NCI-H2227 (cell line): ENCODE results near the gene TGIF2LY.
"Not testable (repeated sequence)": the region's sequence is repeated elsewhere in the genome, so short reads cannot be mapped to it uniquely, and the experiment has no call there.

Source experiments
- DNase-seq: peaks from one replicate; lab custom pipeline; 2025; ENCODE audit not compliant: unreplicated experiment; lab: John Stamatoyannopoulos, UW

TGIF2LY gene

GRCh38 chrY:3578767-3579166 is at the start of gene TGIF2LY:
Gene TGIF2LY (plus strand): TSS chrY:3579067. CDS start chrY:3579245, 178 bp downstream.
- not testable (repeated sequence) for DNase-seq
